ENCODE measurements around the gene METRN. TPM values are rescaled to one million over a fixed set of nuclear protein-coding genes. Genes with fewer than 3 reads are reported as not detected.

METRN gene
- total RNA-seq, 4 donors from 2014 or later: 56.5 to 143 (median 78.0) TPM

DNA sequence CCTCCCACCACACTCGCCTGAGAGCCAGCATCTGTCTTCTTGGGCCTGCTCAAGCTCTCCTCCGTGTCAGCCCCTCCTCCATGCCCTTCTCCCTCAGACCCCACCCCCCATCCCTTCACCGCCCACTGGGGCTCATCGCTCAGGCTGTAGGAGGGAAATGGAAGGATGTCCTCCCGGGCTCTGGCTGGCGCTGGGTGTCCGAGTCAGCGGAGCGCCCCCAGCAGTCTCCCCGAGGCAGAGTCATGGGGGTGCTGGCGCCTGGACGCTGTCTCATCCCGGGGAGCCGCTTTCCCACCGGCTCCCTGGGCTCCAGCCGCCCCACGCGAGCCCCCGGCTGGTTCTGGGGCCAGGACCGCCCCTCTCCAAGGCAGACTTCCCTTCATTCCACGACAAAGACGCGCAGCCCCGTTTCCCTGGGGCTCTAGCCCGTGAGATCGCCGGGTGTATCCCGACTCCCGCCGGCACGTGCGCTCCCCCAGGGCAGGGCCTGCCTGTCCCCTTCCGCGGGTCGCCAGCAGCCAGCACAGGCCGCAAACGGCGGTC lies 5.6 kb downstream of the METRN start:
- H3K4me1 ChIP-seq: peaks cover 37 to 65% (median 53%) of the 10 kb centered on the region in 4 donors
- H3K9me3 ChIP-seq: no peaks in the 10 kb centered on the region
- intact Hi-C loops (cut with DNase I): no loop called here
- H3K36me3 ChIP-seq: peaks cover 0 to 10% (median 8%) of the 10 kb centered on the region in 4 donors
- H3K27ac ChIP-seq (replicated peaks in 1 of 4): peak overlapping the region; percentile 81 to 94 (median 91)
- peaks cover 0 to 15% (median 0%) of the 10 kb centered on the region in 4 donors for H3K27me3 ChIP-seq
- TF ChIP-seq, protein P1, sequence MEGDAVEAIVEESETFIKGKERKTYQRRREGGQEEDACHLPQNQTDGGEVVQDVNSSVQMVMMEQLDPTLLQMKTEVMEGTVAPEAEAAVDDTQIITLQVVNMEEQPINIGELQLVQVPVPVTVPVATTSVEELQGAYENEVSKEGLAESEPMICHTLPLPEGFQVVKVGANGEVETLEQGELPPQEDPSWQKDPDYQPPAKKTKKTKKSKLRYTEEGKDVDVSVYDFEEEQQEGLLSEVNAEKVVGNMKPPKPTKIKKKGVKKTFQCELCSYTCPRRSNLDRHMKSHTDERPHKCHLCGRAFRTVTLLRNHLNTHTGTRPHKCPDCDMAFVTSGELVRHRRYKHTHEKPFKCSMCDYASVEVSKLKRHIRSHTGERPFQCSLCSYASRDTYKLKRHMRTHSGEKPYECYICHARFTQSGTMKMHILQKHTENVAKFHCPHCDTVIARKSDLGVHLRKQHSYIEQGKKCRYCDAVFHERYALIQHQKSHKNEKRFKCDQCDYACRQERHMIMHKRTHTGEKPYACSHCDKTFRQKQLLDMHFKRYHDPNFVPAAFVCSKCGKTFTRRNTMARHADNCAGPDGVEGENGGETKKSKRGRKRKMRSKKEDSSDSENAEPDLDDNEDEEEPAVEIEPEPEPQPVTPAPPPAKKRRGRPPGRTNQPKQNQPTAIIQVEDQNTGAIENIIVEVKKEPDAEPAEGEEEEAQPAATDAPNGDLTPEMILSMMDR (IDR thresholded peaks at IDR 0.05): no peak
- TF ChIP-seq POLR2AphosphoS5 (IDR thresholded peaks at IDR 0.05) (no peak), EP300 (IDR thresholded peaks at IDR 0.05) (no peak)
- DNase-seq (ENCODE audit: extremely low spot score): no peak
- WGBS: 0% methylated on average over 24 of the region's 38 CpGs
- H3K4me3 ChIP-seq: peak overlapping the region; percentile 67 to 98 (median 75)

DNA sequence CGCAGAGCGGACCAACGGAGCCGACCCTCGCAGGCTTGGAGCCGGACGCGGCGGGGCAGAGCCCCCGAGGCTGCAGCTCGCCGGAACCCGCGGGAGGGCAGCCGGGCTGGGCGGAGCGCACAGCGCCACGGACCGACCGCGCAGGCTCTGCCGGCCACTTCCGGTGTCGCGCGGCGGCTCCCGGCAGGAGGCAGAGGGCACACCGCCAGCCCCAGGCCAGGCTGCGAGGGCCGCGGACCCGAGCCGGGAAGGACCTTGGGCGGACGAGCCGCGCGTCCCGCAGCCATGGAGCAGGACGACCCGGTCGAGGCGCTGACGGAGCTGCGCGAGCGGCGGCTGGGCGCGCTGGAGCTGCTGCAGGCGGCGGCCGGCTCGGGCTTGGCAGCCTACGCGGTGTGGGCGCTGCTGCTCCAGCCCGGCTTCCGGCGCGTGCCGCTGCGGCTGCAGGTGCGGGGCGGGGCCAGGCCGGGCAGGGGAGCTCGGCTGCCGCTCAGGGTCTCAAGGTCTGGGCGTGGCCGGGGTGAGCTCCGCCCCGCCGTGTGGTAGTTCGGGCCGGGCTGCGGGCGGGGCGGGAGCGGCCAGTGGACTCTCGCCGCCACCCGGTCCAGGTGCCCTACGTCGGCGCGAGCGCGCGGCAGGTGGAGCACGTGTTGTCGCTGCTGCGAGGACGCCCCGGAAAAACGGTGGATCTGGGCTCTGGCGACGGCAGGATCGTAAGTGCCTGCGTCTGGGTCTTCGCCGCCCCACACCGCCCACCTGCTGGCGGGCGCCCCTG lies 6.3 kb downstream of the METRN start, which contains the start of gene ANTKMT:
Gene ANTKMT (plus strand): TSS at position 157 of the 775 bp plus-strand sequence. CDS start 129 bp downstream, at position 286.
- Histone ChIP-seq H3K9me3 (no peaks in the 10 kb centered on the region), H3K36me3 (peaks cover 0 to 10% (median 8%) of the 10 kb centered on the region in 4 donors), H3K27ac (replicated peaks in 1 of 4) (peak within 1 kb of the TSS; percentile 81 to 94 (median 91)), H3K4me3 (peak within 1 kb of the TSS; percentile 67 to 98 (median 75)), H3K27me3 (peaks cover 0 to 22% (median 7%) of the 10 kb centered on the region in 4 donors), H3K4me1 (peaks cover 33 to 62% (median 49%) of the 10 kb centered on the region in 4 donors)
- 0% methylated on average over 19 of the region's 106 CpGs for WGBS
- intact Hi-C loops (cut with DNase I): no loop called here
- TF ChIP-seq, protein P1 (IDR thresholded peaks at IDR 0.05): peak in 2 of 3 experiments; percentile 13 to 26
- TF ChIP-seq EP300 (IDR thresholded peaks at IDR 0.05) (no peak), POLR2AphosphoS5 (IDR thresholded peaks at IDR 0.05) (peak; percentile 75 to 83), POLR2A (IDR thresholded peaks at IDR 0.05; ENCODE audit: low read depth) (peak; percentile 63)
- DNase-seq (ENCODE audit: extremely low spot score): no peak

GRCh38 chr16:721765-722540 lies 7.0 kb downstream of the METRN start:
- peak overlapping the region; percentile 67 to 98 (median 75) for H3K4me3 ChIP-seq

DNA sequence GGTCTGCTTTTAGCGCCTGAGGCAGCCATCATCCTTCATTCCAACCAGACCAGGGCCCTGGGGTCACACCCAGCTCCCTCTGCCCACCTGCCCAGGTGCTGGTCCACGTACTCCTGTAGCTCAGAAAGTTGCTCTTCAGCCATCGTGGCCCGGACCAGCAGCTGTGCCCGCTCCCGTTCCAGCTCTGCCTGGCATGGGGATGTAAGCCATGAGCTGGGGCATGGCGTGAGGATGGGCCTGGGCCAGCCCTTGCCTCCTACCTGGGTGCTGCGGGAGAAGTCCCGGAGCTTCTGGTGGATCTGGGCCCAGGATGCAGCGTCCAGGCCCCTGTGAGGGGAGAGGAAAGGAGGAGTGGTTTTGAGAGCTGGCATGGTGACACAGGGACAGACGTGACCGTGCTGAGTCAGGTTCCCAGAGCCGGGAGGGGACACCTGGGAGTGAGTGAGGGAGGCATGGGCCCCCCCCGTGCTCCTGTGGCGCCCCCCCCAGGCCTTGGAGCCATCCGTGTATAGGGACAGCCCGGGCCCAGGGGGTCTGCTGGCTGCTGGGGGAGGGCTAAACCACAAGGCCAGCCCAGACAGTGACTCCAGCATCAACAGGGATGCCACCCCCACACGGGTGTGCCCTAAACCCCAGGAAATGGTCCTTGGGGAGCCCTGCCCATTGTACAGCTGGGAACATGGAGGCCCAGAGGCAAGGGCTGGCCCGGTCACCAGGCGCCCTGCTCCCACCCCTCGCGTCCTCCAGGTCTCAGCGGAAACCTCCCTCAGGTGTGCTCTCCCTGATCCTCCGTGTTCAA lies 8.1 kb downstream of the METRN start:
- Histone ChIP-seq H3K27me3 (peaks cover 0 to 40% (median 21%) of the 10 kb centered on the region in 4 donors), H3K36me3 (peaks cover 0 to 6% (median 2%) of the 10 kb centered on the region in 4 donors), H3K4me1 (peaks cover 41 to 62% (median 54%) of the 10 kb centered on the region in 4 donors), H3K4me3 (no peak overlapping the region), H3K27ac (replicated peaks in 1 of 4) (no peak overlapping the region), H3K9me3 (no peaks in the 10 kb centered on the region)
- intact Hi-C loops (cut with DNase I): no loop called here
- no peak for TF ChIP-seq EP300 (IDR thresholded peaks at IDR 0.05)
- no peak for TF ChIP-seq POLR2AphosphoS5 (IDR thresholded peaks at IDR 0.05)
- no peak for TF ChIP-seq POLR2A (IDR thresholded peaks at IDR 0.05; ENCODE audit: low read depth)
- TF ChIP-seq, protein P1 (IDR thresholded peaks at IDR 0.05): no peak
- no peak for DNase-seq (ENCODE audit: extremely low spot score)
- 85% methylated on average over 23 of the region's 24 CpGs for WGBS

More at GRCh38 chr16:721765-722540, 7.0 kb downstream of the METRN start:
- Histone ChIP-seq H3K9me3 (no peaks in the 10 kb centered on the region), H3K27me3 (peaks cover 0 to 29% (median 13%) of the 10 kb centered on the region in 4 donors), H3K4me1 (peaks cover 30 to 62% (median 49%) of the 10 kb centered on the region in 4 donors), H3K36me3 (peaks cover 0 to 9% (median 6%) of the 10 kb centered on the region in 4 donors), H3K27ac (replicated peaks in 1 of 4) (peak overlapping the region; percentile 81 to 94 (median 91))
- intact Hi-C loops (cut with DNase I): no loop called here
- no CpG with 5 or more reads among the region's 51 CpGs for WGBS
- no peak for TF ChIP-seq POLR2AphosphoS5 (IDR thresholded peaks at IDR 0.05)
- no peak for DNase-seq (ENCODE audit: extremely low spot score)

All from esophagus muscularis mucosa (tissue), 4 donors.